OCI-LY1 (cell line): ENCODE results near the gene PSMA4.
A peak's percentile ranks its signal among the peaks of the same experiment; 100 is the strongest.

Experiments used
- H2AFZ ChIP-seq: fragments of 200-600 bp; sonication (generic), shearing (Covaris generic); 2 replicates; pipeline ENCODE4 v1.6.0; 2014; ENCODE audit warnings: antibody characterized with exemption, mild to moderate bottlenecking, low read length
- H3F3A ChIP-seq: fragments of 200-600 bp; sonication (generic), shearing (Covaris generic); 2 replicates; pipeline ENCODE4 v1.6.0; 2014; ENCODE audit warnings: mild to moderate bottlenecking, antibody characterized with exemption, low read length, moderate library complexity; ENCODE audit not compliant: insufficient read depth
- H3K27ac ChIP-seq: fragments of 200-600 bp; sonication (generic); 2 replicates; pipeline ENCODE4 v1.5.1; 2014; ENCODE audit warnings: low read length, mixed run types, mild to moderate bottlenecking, low read depth; ENCODE audit not compliant: poor library complexity, severe bottlenecking
- H3K27me3 ChIP-seq: fragments of 200-600 bp; sonication (generic); 2 replicates; pipeline ENCODE4 v1.6.0; 2014; ENCODE audit warnings: antibody characterized with exemption, mild to moderate bottlenecking, low read length, moderate library complexity; ENCODE audit not compliant: insufficient read depth
- H3K36me3 ChIP-seq: fragments of 200-600 bp; sonication (generic); 2 replicates; pipeline ENCODE4 v1.6.1; 2014; ENCODE audit warnings: mild to moderate bottlenecking, antibody characterized with exemption, low read length, moderate library complexity, mixed read lengths; ENCODE audit not compliant: insufficient read depth
- H3K4me1 ChIP-seq: fragments of 200-600 bp; sonication (generic); 2 replicates; pipeline ENCODE4 v1.5.1; 2014; ENCODE audit warnings: mild to moderate bottlenecking, low read length, moderate library complexity; ENCODE audit not compliant: insufficient read depth, severe bottlenecking
- H3K4me2 ChIP-seq: fragments of 200-600 bp; sonication (generic), shearing (Covaris generic); 2 replicates; pipeline ENCODE4 v1.6.1; 2014; ENCODE audit warnings: low read length
- H3K4me3 ChIP-seq: fragments of 200-600 bp; sonication (generic); 2 replicates; pipeline ENCODE4 v1.5.1; 2014; ENCODE audit warnings: low read length, low read depth, mild to moderate bottlenecking, mixed read lengths; ENCODE audit not compliant: poor library complexity, severe bottlenecking
- H3K79me2 ChIP-seq: fragments of 200-600 bp; shearing (Covaris generic); 2 replicates; pipeline ENCODE4 v1.6.1; 2016; ENCODE audit warnings: mixed run types, low read length, mixed read lengths; ENCODE audit not compliant: insufficient read depth
- H3K9ac ChIP-seq: fragments of 200-600 bp; sonication (generic), shearing (Covaris generic); 2 replicates; pipeline ENCODE4 v1.6.1; 2014; ENCODE audit warnings: mild to moderate bottlenecking, low read length, mixed read lengths
- H3K9me2 ChIP-seq: fragments of 200-600 bp; sonication (generic), shearing (Covaris generic); 2 replicates; pipeline ENCODE4 v1.6.1; 2014; ENCODE audit warnings: low read depth, mild to moderate bottlenecking, low read length, mixed read lengths
- H3K9me3 ChIP-seq: fragments of 200-600 bp; shearing (Covaris generic); 2 replicates; pipeline ENCODE4 v1.6.1; 2014; ENCODE audit warnings: low read length, mixed read lengths
- H4K20me1 ChIP-seq: fragments of 200-600 bp; sonication (generic), shearing (Covaris generic); 2 replicates; pipeline ENCODE4 v1.6.0; 2016; ENCODE audit warnings: mild to moderate bottlenecking, low read length; ENCODE audit not compliant: insufficient read depth
- EZH2 ChIP-seq: fragments of 200-600 bp; sonication (generic), shearing (Covaris generic); IDR thresholded peaks from 2 replicates; pipeline ENCODE4 v1.8.0; 2017; ENCODE audit warnings: borderline replicate concordance, mixed run types, mild to moderate bottlenecking, antibody characterized with exemption, low read length, moderate library complexity, mixed read lengths
- TF ChIP-seq, protein P1 (sequence below): fragments of 200-600 bp; sonication (generic), shearing (Covaris generic); IDR thresholded peaks from 2 replicates; pipeline ENCODE4 v1.5.1; 2017; ENCODE audit warnings: mild to moderate bottlenecking, antibody characterized with exemption, low read length, moderate library complexity, mixed read lengths

The PSMA4 gene

GRCh38 chr15:78570710-78571109, 30.5 kb downstream of the PSMA4 start:
- no peaks in the 10 kb centered on the region for H3K36me3 ChIP-seq
- no peak overlapping the region for H3K27ac ChIP-seq
- no peak overlapping the region for H3K4me3 ChIP-seq
- no peaks in the 10 kb centered on the region; the same call in 1 of the 2 replicates for H3K27me3 ChIP-seq
- no peak for TF ChIP-seq EZH2
- TF ChIP-seq, protein P1, sequence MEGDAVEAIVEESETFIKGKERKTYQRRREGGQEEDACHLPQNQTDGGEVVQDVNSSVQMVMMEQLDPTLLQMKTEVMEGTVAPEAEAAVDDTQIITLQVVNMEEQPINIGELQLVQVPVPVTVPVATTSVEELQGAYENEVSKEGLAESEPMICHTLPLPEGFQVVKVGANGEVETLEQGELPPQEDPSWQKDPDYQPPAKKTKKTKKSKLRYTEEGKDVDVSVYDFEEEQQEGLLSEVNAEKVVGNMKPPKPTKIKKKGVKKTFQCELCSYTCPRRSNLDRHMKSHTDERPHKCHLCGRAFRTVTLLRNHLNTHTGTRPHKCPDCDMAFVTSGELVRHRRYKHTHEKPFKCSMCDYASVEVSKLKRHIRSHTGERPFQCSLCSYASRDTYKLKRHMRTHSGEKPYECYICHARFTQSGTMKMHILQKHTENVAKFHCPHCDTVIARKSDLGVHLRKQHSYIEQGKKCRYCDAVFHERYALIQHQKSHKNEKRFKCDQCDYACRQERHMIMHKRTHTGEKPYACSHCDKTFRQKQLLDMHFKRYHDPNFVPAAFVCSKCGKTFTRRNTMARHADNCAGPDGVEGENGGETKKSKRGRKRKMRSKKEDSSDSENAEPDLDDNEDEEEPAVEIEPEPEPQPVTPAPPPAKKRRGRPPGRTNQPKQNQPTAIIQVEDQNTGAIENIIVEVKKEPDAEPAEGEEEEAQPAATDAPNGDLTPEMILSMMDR: peak; percentile 31; the same call in 1 of the 2 replicates
- H3K9ac ChIP-seq: no peak overlapping the region
- H3K79me2 ChIP-seq: no peaks in the 10 kb centered on the region
- no peaks in the 10 kb centered on the region for H3K9me2 ChIP-seq
- no peaks in the 10 kb centered on the region for H3F3A ChIP-seq
- H3K9me3 ChIP-seq: no peaks in the 10 kb centered on the region
- H3K4me2 ChIP-seq: no peak overlapping the region
- H3K4me1 ChIP-seq: peaks cover 8% of the 10 kb centered on the region
- H4K20me1 ChIP-seq: no peaks in the 10 kb centered on the region
- H2AFZ ChIP-seq: no peak overlapping the region

DNA sequence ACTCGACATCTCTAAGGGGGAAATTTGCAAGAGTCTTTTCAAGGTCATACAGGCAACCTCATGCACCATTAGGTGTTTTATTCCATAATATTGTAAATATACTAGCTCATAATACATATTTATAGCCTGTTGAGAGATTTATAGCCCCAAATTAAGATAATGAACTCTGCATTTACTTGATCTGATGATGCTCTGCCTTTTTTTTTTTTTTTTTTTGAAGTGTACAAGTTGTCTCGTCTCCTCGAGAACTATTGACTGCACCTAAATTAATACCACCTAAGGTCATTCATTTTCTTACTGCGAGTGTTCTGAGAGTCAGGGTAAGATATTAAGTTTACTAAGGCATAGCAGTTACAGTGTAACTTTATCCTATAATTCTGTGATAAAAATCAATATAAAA, 31.1 kb downstream of the PSMA4 start:
- Histone ChIP-seq H3K9me3 (no peaks in the 10 kb centered on the region), H3K4me3 (no peak overlapping the region), H3F3A (no peaks in the 10 kb centered on the region), H3K4me2 (no peak overlapping the region), H2AFZ (no peak overlapping the region), H4K20me1 (no peaks in the 10 kb centered on the region), H3K79me2 (no peaks in the 10 kb centered on the region), H3K36me3 (no peaks in the 10 kb centered on the region), H3K27me3 (no peaks in the 10 kb centered on the region; the same call in 1 of the 2 replicates), H3K9ac (no peak overlapping the region), H3K4me1 (peaks cover 1% of the 10 kb centered on the region), H3K27ac (no peak overlapping the region), H3K9me2 (no peaks in the 10 kb centered on the region)
- TF ChIP-seq, protein P1: no peak
- TF ChIP-seq EZH2: no peak

GRCh38 chr15:78573416-78573815, 33.2 kb downstream of the PSMA4 start:
- no peaks in the 10 kb centered on the region for H3F3A ChIP-seq
- no peak overlapping the region for H2AFZ ChIP-seq
- H3K9me3 ChIP-seq: no peaks in the 10 kb centered on the region
- no peaks in the 10 kb centered on the region for H4K20me1 ChIP-seq
- TF ChIP-seq EZH2: no peak
- TF ChIP-seq, protein P1: no peak
- no peak overlapping the region for H3K27ac ChIP-seq
- H3K4me3 ChIP-seq: no peak overlapping the region
- no peaks in the 10 kb centered on the region for H3K9me2 ChIP-seq
- no peaks in the 10 kb centered on the region; the same call in 1 of the 2 replicates for H3K27me3 ChIP-seq
- H3K36me3 ChIP-seq: no peaks in the 10 kb centered on the region
- no peak overlapping the region for H3K9ac ChIP-seq
- no peak overlapping the region for H3K4me2 ChIP-seq
- no peaks in the 10 kb centered on the region for H3K4me1 ChIP-seq
- H3K79me2 ChIP-seq: no peaks in the 10 kb centered on the region
